ENCODE data around the gene RAD54L2. TPM values are rescaled to one million over a fixed set of nuclear protein-coding genes. Genes with fewer than 3 reads are reported as not detected.

The RAD54L2 gene
- total RNA-seq, 1 donor: 20.2 TPM

GRCh38 chr3:51568996-51569395, 30.5 kb downstream of the RAD54L2 start:
- TF ChIP-seq, protein P1, sequence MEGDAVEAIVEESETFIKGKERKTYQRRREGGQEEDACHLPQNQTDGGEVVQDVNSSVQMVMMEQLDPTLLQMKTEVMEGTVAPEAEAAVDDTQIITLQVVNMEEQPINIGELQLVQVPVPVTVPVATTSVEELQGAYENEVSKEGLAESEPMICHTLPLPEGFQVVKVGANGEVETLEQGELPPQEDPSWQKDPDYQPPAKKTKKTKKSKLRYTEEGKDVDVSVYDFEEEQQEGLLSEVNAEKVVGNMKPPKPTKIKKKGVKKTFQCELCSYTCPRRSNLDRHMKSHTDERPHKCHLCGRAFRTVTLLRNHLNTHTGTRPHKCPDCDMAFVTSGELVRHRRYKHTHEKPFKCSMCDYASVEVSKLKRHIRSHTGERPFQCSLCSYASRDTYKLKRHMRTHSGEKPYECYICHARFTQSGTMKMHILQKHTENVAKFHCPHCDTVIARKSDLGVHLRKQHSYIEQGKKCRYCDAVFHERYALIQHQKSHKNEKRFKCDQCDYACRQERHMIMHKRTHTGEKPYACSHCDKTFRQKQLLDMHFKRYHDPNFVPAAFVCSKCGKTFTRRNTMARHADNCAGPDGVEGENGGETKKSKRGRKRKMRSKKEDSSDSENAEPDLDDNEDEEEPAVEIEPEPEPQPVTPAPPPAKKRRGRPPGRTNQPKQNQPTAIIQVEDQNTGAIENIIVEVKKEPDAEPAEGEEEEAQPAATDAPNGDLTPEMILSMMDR (IDR thresholded peaks at IDR 0.05; ENCODE audit: insufficient read depth, low read length): no peak
- H3K4me3 ChIP-seq (ENCODE audit: low read depth, low read length): no peak overlapping the region
- no peak for DNase-seq (ENCODE audit: low read depth)

- no peak overlapping the region for H3K4me3 ChIP-seq (ENCODE audit: low read depth, low read length)
- no peak for DNase-seq (ENCODE audit: low read depth)
- TF ChIP-seq, protein P1 (IDR thresholded peaks at IDR 0.05; ENCODE audit: insufficient read depth, low read length): no peak
Measured at GRCh38 chr3:51578238-51578637, 39.7 kb downstream of the RAD54L2 start.

- no peak overlapping the region for H3K4me3 ChIP-seq (ENCODE audit: low read depth, low read length)
- no peak for DNase-seq (ENCODE audit: low read depth)
- TF ChIP-seq, protein P1 (IDR thresholded peaks at IDR 0.05; ENCODE audit: insufficient read depth, low read length): no peak
Measured at GRCh38 chr3:51580418-51580817, 41.9 kb downstream of the RAD54L2 start.

GRCh38 chr3:51581524-51581923, 43.0 kb downstream of the RAD54L2 start:
- TF ChIP-seq, protein P1 (IDR thresholded peaks at IDR 0.05; ENCODE audit: insufficient read depth, low read length): no peak
- H3K4me3 ChIP-seq (ENCODE audit: low read depth, low read length): no peak overlapping the region
- peak; percentile 21 for DNase-seq (ENCODE audit: low read depth)

DNA sequence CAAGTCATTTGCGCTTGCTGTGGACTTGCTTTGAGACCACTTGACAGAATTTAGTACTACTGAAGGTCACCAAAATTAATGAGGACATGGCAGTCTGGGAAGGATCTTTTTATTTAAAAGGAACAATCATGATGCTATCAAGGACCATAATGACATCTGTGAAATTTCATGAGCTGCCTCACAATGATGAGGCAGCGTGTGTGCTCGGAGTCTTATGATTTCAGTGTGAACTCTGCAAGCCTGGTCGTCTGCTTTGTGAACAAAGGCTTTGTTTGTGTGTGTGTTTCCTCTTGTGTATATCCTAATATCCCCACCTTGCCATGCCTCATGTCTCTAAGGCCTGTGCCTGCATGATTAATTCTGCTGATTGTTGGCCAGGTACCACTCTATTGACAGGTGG, 46.7 kb downstream of the RAD54L2 start:
- no peak for DNase-seq (ENCODE audit: low read depth)
- TF ChIP-seq, protein P1 (IDR thresholded peaks at IDR 0.05; ENCODE audit: insufficient read depth, low read length): no peak
- no peak overlapping the region for H3K4me3 ChIP-seq (ENCODE audit: low read depth, low read length)

- H3K4me3 ChIP-seq (ENCODE audit: low read depth, low read length): no peak overlapping the region
- no peak for DNase-seq (ENCODE audit: low read depth)
- TF ChIP-seq, protein P1 (IDR thresholded peaks at IDR 0.05; ENCODE audit: insufficient read depth, low read length): no peak
Measured at GRCh38 chr3:51585871-51586270, 47.4 kb downstream of the RAD54L2 start.

Other genes starting within 250 kb of the RAD54L2 start
- gene MANF, start 153.4 kb upstream of the RAD54L2 start, total RNA-seq (ENCODE audit: low replicate concordance): 64.5 and 68.3 TPM in 2 replicates
- 28.6 and 32.5 TPM in 2 replicates for gene RBM15B, start 147.4 kb upstream of the RAD54L2 start, total RNA-seq (ENCODE audit: low replicate concordance)
- 11.2 and 18.9 TPM in 2 replicates for gene DCAF1, start 38.7 kb upstream of the RAD54L2 start, total RNA-seq (ENCODE audit: low replicate concordance)
- 20.4 and 38.7 TPM in 2 replicates for gene TEX264, start 132.5 kb downstream of the RAD54L2 start, total RNA-seq (ENCODE audit: low replicate concordance)
- gene GRM2, start 168.3 kb downstream of the RAD54L2 start, total RNA-seq (ENCODE audit: low replicate concordance): under 0.01 and 0.25 TPM in 2 replicates
- gene IQCF6, start 240.5 kb downstream of the RAD54L2 start, total RNA-seq (ENCODE audit: low replicate concordance): not detected in 2 replicates